IPS-NIHi11 (cell line): ENCODE data around the gene OMP.
A peak's percentile ranks its signal among the peaks of the same experiment; 100 is the strongest.

Source experiments
- DNase-seq: peaks from one replicate; pipeline ENCODE4 v3.0.0; 2012; ENCODE audit warnings: mixed read lengths, low spot score

The OMP gene

DNA sequence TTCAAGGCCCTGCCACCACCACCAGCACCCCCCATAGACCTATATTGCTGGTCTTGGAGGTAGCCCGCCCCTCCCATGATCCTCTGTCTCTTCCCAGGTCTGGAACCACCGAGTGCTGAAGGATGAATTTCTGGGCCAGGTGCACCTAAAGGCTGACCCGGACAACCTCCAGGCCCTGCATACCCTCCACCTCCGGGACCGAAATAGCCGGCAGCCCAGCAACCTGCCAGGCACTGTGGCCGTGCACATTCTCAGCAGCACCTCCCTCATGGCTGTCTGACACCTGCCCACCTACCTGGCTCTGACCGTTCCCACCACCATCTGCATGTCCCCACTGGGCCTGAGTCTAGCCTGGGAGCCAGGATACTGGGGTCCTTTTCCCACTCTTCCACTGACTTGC is 21.0 kb downstream of the OMP start:
- DNase-seq, result no peak

DNA sequence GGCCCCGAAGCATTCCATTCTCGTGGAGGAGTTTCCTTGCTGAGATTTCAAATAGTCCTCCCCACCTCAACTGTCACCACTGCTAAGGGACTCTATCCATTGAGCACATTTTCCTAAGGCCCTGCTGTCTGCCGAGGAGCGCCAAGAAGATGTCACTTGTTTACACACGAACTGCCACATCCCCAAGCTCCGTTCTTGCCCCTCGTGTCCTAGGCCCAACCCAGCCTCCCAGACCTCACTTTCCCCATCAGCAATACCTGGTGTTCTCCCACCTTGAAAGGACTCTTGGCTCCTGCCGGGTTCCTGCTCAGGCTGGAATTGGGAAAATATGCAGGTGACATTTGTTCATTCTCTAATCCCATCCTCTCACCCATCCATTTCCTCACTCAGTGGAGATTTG is 21.4 kb downstream of the OMP start:
- no peak for DNase-seq

DNA sequence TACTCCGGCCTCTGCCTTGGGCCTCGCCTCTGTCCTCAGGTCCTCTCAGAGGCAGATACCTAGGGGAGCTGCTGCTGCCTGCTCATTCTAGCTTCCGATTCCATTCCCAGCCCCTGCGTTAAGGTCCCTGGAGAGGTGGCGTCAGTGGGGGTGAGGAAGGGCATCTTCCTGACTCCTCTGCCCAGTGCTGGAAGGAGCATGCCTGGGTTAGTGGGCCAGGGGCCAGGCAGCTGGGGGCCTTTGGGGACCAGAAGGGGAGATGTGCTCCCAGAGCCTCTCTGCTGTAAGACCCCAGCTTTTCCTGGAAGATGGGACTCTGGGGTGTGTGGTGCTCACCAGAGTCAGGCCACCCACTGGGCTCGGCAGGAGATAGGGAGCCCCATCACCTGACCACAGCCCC is 21.8 kb downstream of the OMP start:
- DNase-seq, result no peak

DNA sequence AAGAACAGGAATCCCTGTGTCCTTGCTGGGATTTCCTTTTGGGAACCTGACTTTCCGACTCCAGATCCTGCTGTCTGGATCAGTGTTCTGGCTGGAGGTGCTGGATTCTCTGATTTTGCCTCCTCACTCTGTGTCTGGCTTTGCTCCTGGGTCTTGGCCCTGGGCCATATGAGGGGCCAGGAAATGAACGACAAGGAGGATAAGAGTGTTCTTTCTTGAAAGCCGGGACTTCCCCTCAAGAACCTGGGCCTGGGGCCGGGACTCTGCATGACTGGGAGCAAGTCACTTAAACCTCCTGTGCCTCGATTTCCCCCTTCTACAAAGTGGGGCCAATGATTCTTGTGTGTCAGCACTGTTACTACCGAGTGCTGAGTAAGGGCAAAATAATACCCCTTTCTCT is 22.6 kb downstream of the OMP start:
- no peak for DNase-seq

DNA sequence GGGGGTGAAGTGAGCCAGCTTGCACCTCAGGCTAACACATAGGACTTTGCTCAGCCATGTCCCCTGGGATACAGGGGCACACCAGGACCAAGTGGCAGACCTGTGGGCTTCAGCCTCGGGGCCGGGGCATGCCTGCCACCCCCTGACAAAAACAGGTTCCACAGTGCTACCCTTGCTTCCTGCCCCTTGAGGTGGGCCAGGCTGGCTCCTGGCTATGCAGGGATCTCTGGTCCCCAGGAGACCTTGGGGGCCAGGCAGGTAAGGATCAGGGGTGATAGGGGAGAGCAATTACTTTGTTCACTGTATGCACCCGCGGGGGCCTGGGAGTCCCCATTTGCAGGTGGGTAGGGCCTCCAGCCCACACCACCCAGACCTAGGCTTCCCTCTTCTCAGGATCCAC is 23.1 kb downstream of the OMP start:
- DNase-seq, result no peak

DNA sequence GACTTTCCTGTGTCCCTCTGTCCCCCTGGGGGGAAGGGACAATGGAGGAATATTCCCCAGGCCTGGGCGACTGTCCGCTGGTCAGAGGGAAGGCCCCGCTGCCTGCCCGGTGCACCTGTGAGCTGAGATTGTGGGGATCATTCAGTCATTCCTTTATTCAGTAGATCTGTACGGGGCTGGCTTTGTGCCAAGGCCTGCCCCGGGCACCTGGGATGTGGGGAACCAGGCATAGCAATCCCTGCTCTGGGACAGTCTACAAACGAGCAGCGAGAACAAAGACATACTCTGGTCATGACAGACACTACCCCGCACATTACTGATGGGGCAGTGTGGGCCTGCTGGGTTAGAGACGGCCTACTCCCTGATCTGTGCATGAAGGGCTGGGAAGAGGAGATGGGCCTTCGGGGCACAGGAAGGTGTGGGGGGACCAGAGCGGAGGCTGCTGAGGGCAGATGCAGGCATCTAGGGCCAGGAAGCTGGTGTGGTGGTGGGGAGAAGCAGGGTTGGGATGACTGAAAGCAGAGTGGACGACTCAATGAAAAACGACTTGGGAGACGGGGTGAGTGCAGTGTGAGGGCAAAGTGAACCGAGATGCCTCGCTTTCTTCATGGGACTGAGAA is 23.6 kb downstream of the OMP start:
- no peak for DNase-seq

DNA sequence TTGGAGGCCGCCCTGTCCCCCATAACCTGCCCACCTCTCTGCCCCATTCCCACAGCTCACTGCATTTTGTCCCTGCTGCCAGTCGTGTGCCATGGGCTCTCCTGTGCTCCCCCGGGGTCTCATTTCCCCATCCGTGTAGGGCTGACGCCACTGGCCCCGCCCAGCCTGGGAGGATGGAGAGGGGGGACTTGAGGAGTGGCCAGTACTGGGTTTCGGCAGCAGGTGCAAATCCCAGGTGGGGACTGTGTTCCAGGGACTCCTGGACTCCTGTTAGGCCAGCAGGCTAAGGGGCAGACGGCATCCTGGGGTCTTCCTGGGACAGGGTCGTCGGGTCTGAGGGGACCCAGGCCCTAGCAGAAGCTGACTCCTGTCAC is 24.2 kb downstream of the OMP start:
- DNase-seq, result peak; percentile 69

DNA sequence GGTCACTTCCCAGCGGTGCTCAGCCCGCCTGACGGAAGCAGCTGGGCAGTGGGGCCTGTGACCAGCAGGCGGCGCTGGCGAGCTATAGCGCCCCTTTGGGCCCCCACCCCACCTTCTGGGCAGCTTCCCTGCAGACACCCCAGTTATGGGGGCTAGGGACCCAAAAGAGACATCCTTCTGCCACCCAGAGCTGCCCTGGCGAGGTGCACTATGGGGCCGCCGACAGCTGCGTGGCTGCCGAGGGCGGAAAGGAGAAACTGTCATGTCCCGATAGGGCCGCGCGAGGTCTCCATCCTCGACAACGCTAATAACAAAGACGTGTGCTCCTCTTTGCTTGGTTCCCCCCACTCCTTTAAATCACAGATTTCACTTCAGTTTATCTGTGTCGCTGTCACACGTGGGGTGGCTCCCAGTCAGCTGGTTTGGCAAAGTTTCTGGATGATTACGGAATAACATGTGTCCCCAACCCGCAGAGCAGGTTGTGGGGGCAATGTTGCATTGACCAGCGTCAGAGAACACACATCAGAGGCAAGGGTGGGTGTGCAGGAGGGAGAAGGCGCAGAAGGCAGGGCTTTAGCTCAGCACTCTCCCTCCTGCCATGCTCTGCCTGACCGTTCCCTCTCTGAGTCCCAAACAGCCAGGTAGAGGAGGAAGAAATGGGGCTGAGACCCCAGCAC is 24.7 kb downstream of the OMP start:
- peak; percentile 86 for DNase-seq

DNA sequence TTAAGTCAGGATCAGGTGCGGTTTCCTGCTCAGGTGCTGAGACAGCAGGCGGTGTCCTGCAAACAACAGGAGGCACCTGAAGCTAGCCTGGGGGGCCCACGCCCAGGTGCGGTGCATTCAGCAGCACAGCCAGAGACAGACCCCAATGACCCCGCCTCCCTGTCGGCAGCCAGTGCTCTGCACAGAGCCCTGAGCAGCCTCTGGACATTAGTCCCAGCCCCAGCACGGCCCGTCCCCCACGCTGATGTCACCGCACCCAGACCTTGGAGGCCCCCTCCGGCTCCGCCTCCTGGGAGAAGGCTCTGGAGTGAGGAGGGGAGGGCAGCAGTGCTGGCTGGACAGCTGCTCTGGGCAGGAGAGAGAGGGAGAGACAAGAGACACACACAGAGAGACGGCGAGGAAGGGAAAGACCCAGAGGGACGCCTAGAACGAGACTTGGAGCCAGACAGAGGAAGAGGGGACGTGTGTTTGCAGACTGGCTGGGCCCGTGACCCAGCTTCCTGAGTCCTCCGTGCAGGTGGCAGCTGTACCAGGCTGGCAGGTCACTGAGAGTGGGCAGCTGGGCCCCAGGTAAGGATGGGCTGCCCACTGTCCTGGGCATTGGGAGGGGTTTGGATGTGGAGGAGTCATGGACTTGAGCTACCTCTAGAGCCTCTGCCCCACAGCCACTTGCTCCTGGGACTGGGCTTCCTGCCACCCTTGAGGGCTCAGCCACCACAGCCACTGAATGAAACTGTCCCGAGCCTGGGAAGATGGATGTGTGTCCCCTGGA is 25.5 kb downstream of the OMP start, which contains the start of gene MYO7A:
Gene MYO7A, plus strand, starts transcription at position 327 of the 772 bp plus-strand sequence. CDS start 2,389 bp downstream, outside the sequence.
- DNase-seq, result peak; percentile 76

DNA sequence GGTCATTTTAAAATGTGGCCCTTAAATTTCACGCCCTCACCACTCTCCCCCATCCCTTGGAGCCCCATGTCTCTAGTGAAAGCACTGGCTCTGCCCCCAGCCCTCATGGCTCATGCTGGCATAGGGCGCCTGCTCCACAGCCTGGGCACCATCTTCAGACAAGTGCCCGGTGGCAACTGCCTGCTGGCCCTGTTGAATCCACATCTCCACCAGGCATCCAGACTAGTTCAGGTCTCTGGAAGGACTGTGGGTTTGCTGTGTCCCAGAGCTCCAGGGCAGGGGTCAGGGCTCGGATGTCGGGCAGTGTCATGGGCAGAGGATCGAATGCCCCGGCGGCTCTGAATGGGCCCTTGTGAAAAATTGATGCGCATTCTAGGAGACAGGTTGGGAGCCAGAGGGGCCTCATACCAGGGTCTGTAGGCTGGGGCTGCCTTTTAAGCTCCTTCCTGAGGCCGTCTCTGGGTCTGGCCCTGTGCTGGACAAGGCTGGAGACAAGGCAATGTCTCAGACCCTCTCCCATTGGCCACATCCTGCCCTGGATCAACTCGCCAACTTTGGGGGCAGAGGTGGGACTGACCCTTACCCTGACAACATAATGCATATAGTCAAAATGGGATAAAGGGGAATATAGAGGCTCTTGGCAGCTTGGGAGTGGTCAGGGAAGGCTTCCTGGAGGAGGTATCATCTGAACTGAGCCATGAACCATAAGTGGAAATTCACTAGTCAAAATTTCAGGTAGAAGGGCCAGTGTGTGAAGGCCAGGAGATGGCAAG is 26.6 kb downstream of the OMP start:
- no peak for DNase-seq

DNA sequence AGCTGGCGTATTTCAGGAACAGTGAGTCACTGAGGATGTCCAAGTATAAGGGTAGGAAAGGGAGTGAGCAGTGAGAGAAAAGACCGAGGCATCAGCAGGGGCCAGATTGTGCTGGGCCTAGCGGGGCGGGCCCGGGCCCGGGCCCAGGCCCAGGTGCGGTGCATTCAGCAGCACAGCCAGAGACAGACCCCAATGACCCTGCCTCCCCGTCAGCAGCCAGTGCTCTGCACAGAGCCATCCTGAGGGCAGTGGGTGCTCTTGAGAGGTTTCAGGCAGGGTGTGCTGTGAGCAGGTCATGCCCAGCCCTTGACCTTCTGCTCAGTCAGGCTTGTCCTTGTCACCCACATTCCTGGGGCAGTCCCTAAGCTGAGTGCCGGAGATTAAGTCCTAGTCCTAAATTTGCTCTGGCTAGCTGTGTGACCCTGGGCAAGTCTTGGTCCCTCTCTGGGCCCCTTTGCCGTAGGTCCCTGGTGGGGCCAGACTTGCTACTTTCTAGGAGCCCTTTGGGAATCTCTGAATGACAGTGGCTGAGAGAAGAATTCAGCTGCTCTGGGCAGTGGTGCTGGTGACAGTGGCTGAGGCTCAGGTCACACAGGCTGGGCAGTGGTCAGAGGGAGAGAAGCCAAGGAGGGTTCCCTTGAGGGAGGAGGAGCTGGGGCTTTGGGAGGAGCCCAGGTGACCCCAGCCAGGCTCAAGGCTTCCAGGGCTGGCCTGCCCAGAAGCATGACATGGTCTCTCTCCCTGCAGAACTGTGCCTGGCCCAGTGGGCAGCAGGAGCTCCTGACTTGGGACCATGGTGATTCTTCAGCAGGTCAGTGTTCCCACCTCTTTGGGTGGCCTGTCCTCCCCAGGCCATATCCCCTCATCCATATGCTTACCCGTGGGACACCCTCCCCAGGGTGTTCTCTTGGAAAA is 27.5 kb downstream of the OMP start:
- DNase-seq, result no peak

DNA sequence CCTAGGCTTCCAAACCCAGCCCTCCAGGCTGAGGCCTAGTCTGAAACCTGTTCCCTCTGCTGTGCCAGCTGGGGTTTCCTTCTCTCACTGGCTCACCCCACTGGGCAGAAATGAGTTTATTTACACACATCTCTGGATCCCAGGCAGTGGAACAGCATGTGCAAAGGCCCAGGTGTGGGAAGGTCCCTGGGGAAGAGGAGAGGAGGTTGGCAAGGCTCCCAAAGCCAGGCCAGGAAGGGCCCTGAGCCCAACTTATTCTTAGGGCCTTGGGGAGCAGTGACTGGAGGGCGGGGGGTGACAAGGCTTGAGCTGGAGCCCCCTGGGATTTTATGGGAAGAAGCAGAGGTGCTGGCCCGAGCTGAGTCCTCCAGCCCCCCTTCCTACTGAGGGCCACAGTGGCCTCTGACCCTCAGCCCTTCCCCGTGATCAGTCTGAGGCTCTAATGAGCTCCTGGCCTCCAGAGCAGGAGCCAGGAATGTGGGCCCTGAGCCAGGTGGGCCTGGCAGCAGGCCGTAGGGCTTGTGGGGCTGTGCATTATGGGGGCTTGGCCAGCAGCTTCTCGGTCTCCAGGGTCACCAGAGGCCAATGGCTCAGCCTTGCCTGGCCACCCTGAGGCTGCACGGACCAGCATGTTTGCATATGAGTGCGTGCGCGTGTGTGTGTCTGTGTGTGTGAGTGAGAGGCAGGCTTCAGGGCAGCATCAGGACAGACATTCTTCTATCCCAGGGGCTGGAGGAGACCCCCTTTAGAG is 28.3 kb downstream of the OMP start:
- no peak for DNase-seq

DNA sequence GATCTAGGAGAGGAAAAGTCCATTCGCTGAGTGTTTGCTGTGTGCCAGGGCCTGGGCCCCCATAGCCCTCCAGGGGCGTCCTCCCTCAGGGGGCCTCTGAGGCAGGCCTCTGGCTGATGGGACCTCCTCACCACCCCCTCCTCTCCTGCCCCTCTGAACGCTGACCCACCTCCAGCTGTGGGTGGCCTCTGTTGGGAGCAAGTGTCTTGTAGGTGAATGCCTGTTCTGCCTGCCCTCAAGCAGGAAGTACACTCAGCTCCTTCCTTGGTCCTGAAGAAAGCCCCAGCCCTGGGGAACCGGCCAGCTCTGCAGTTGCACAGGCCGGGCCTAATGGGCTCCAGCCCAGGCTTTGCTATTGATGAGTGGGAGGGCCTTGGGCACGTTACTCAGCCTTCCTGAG is 28.9 kb downstream of the OMP start:
- no peak for DNase-seq

DNA sequence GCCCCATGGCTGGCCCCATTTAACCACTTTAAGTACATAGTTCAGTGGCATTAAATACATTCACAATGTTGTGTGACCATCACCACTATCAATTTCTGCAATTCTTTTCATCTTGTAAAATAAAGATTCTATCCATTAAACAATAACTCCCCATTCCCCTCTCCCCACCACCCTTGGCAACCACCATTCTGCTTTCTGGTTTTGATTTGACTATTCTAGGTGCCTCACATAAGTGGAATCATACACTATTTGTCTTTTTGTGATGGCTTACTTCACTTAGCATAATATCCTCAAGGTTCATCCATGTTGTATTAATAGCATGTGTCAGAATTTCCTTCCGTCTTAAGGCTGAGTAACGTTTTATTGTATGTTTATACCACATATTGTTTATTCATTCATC is 32.4 kb downstream of the OMP start:
- no peak for DNase-seq

DNA sequence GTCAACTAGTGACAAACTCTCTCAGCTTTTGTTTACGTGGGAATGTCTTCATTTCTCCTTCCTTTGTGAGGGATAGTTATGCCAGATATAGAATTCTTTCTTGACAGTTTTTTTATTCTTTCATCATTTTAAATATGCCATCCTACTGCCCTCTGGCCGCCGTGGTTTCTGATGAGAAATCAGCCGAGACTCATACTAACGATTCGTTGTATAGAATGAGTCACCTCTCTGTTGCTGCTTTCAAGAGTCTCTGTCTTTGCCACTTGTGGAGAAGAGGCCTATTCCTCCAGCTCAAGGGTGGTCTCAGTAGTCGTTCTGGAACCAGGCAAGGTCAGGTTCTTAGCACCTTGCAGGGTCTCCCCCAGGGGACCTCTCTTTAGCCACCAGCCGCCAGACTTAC is 33.4 kb downstream of the OMP start:
- DNase-seq, result no peak

DNA sequence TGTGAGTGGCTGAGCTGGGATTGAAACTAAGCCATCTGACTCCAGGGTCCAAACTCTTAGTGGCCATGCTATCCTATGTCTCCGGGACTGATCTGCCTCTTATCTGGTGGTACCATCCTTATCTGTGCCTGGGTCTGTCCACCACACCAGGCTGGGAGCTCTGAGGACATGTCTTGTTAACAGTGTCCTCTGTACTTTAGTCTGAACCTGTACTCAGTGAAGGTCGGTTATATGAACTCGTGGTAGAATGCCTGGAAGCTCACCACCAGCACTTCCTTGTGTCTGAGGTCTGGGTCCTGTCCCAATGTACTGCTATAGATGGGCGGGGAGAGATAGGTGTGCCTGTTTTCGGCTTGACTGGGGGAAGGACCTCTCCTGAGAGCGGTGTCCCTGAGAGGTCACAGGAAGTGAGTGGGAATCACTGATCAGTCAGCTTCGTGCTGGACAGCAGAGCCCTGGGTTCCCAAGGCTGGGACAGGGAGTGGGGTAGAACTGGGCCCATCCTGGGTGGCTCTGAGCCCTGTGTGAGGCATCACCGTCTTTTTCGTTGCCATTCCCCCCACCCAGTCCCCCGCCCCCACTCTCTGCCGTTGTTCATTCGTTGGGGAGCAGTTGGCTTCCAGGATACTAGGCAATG is 34.3 kb downstream of the OMP start:
- no peak for DNase-seq

DNA sequence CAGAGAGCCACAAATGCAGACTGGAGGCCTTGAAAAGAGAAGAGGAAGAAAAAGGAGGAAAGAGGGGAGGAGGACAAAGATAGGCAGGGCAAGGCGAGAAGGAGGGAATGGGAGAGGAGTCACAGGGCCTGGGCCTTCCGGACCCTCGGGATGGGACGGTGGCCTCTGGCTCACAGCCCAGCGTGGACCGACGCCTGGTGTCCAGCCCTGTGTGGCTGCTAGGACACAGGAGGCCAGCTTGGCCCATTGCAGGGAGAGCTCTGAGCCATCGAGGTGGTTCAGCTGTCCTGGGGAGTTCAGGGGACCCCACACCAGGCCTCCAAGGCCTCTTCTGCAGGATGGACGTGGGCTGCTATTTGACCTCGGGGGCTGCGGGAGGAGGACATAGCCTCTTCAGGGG is 34.8 kb downstream of the OMP start:
- no peak for DNase-seq

DNA sequence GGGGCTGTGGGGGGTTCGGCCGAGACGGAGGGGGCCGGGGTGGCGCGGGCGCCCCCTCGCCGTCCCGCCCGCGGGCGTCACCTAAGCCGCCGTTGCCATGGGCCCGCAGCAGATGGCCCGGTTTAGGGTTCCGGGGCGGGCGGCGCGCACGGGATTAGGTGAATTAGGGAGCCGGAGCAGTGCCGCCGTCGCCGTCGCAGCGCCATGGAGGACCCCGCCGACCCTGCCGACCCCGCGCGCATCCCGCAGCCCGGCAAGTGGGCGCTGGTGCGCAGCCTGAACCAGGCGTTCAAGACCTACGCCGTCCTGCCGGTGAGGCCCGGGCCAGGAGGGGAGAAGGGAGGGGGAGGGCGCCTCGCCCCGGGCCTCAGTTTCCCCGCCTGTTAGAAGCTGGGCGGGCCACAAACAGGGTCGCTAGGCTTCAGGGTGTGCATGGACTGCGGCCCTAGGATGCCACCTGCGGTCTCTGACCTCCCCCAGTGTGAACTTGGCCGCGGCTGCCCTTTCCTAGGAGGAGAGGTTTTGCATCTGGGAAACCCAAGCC is 35.5 kb downstream of the OMP start:
- DNase-seq, result no peak

DNA sequence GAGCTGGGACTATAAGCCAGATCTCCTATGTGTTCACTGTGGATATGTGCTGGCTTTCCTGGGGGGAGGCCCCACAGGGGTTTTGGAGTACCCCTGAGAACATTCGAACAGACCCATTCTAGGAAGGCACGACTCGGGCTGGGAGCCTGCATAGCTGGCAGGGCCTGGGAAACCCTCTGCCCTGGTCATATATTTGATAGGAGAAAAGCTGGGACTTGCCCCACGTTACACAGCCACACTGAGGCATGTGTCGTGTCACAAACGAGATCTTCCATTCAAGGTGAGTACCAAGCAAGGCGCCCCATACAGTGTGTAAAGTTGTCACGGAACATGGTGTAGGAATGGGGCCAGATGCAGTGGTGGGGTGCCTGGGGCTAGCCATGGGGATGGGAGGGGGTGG is 36.6 kb downstream of the OMP start:
- no peak for DNase-seq
